A673 (cell line): ENCODE measurements around the gene STPG4. TPM values are rescaled to one million over a fixed set of nuclear protein-coding genes. Genes with fewer than 3 reads are reported as not detected.
A peak's percentile ranks its signal among the peaks of the same experiment; 100 is the strongest.

Source experiments
- BruUV-seq: library from RNA; stranded (reverse); fragments of 400-500 nt; replicated peaks from 2 replicates; lab custom pipeline; 2021; lab: Mats Ljungman, UMichigan
- CTCF ChIA-PET: fragments of 300-600 bp; sonication (Branson Sonifier 250); formaldehyde crosslinking; loops from one replicate; lab custom pipeline; 2022; ENCODE audit warnings: antibody characterized with exemption; lab: Charles Lee
- POLR2A ChIA-PET: fragments of 300-600 bp; sonication (Branson Sonifier 250); formaldehyde crosslinking; loops from one replicate; lab custom pipeline; 2022; ENCODE audit warnings: antibody characterized with exemption; ENCODE audit not compliant: low non-redundant PET; lab: Charles Lee
- DNase-seq: peaks from one replicate; pipeline ENCODE4 v3.0.0-alpha.2; 2015; ENCODE audit warnings: low spot score
- H3K27ac ChIP-seq: fragments of 200-600 bp; sonication (generic); 2 replicates; pipeline ENCODE4 v1.5.1; 2016; ENCODE audit warnings: mixed run types, low read depth, mild to moderate bottlenecking, mixed read lengths, antibody characterized with exemption, low read length; ENCODE audit not compliant: poor library complexity, severe bottlenecking
- H3K27me3 ChIP-seq: fragments of 200-600 bp; sonication (generic); replicated peaks from 2 replicates; pipeline ENCODE4 v1.6.1; 2017; ENCODE audit warnings: mixed run types, low read depth, mild to moderate bottlenecking, mixed read lengths, antibody characterized with exemption, low read length; ENCODE audit not compliant: insufficient read depth, poor library complexity
- H3K36me3 ChIP-seq: fragments of 200-600 bp; sonication (generic); 2 replicates; pipeline ENCODE4 v1.6.1; 2016; ENCODE audit warnings: mixed run types, mild to moderate bottlenecking, mixed read lengths, antibody characterized with exemption, low read length; ENCODE audit not compliant: insufficient read depth, poor library complexity, severe bottlenecking
- H3K4me1 ChIP-seq: fragments of 200-600 bp; sonication (generic); 2 replicates; pipeline ENCODE4 v1.6.1; 2017; ENCODE audit warnings: mixed run types, mild to moderate bottlenecking, mixed read lengths, antibody characterized with exemption, low read length; ENCODE audit not compliant: insufficient read depth, poor library complexity, severe bottlenecking
- H3K4me3 ChIP-seq: fragments of 200-600 bp; sonication (generic); 2 replicates; pipeline ENCODE4 v1.5.1; 2016; ENCODE audit warnings: low read depth, mixed run types, mild to moderate bottlenecking, mixed read lengths, low read length; ENCODE audit not compliant: poor library complexity, severe bottlenecking
- H3K9me3 ChIP-seq: fragments of 200-600 bp; sonication (generic); 2 replicates; pipeline ENCODE4 v1.6.1; 2016; ENCODE audit warnings: mixed run types, low read depth, mild to moderate bottlenecking, mixed read lengths, antibody characterized with exemption, low read length; ENCODE audit not compliant: poor library complexity, severe bottlenecking
- EZH2 ChIP-seq: fragments of 200-600 bp; sonication (generic); IDR thresholded peaks from 2 replicates; pipeline ENCODE4 v1.6.1; 2017; ENCODE audit warnings: borderline replicate concordance, low read depth, mild to moderate bottlenecking, mixed read lengths, antibody characterized with exemption, low read length; ENCODE audit not compliant: poor library complexity, severe bottlenecking
- intact Hi-C: fragments of 100-400 bp; cut with micrococcal nuclease; formaldehyde crosslinking; loops from one replicate; pipeline ENCODE4 v1.10.0; 2022; ENCODE audit not compliant: unreplicated experiment
- total RNA-seq: library from RNA; stranded (reverse); gene quantifications from 2 replicates; pipeline ENCODE4 v1.2.3, GENCODE V29; 2021
- TF ChIP-seq, protein P1 (sequence below): fragments of 300-800, 200-600 bp; sonication (generic); conservative IDR thresholded peaks from 2 replicates; pipeline ENCODE4 v1.5.1; 2017; ENCODE audit warnings: low read depth, mild to moderate bottlenecking, antibody characterized with exemption, low read length, moderate library complexity, mixed read lengths

The STPG4 gene
- total RNA-seq, 1 experiment from 2014 or later, result 0.75 TPM

DNA sequence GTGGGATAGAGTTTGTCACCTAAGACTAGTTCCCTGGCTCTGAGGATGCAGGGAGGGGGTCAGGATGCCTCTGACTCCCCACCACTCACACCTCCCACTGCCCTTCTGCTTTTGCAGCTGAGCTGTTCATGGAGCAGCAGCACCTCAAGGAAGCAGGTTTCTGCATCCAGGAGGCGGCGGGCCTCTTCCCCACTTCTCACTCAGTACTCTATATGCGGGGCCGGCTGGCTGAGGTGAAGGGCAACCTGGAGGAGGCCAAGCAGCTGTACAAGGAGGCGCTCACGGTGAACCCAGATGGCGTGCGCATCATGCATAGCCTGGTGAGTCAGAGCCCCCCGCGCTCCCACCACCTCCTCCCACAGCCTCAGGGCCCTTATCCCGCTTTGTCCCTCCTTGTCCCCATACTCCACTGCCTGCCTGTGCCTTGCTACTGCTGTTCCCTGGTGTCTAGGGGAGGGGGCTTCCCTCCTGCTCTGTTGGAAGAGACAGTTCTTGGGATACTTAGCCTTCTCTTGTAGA lies 94.4 kb downstream of the STPG4 start:
- POLR2A ChIA-PET, result no interaction called here
- CTCF ChIA-PET, result no interaction called here
- Histone ChIP-seq H3K9me3 (no peaks in the 10 kb centered on the region), H3K4me1 (peaks cover 32% of the 10 kb centered on the region), H3K36me3 (no peaks in the 10 kb centered on the region), H3K27me3 (no peaks in the 10 kb centered on the region), H3K4me3 (no peak overlapping the region), H3K27ac (no peak overlapping the region)
- no peak for DNase-seq
- no peak for TF ChIP-seq EZH2
- TF ChIP-seq, protein P1, sequence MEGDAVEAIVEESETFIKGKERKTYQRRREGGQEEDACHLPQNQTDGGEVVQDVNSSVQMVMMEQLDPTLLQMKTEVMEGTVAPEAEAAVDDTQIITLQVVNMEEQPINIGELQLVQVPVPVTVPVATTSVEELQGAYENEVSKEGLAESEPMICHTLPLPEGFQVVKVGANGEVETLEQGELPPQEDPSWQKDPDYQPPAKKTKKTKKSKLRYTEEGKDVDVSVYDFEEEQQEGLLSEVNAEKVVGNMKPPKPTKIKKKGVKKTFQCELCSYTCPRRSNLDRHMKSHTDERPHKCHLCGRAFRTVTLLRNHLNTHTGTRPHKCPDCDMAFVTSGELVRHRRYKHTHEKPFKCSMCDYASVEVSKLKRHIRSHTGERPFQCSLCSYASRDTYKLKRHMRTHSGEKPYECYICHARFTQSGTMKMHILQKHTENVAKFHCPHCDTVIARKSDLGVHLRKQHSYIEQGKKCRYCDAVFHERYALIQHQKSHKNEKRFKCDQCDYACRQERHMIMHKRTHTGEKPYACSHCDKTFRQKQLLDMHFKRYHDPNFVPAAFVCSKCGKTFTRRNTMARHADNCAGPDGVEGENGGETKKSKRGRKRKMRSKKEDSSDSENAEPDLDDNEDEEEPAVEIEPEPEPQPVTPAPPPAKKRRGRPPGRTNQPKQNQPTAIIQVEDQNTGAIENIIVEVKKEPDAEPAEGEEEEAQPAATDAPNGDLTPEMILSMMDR, result no peak
- BruUV-seq, result no TSS peak
- intact Hi-C loops, result no loop called here

DNA sequence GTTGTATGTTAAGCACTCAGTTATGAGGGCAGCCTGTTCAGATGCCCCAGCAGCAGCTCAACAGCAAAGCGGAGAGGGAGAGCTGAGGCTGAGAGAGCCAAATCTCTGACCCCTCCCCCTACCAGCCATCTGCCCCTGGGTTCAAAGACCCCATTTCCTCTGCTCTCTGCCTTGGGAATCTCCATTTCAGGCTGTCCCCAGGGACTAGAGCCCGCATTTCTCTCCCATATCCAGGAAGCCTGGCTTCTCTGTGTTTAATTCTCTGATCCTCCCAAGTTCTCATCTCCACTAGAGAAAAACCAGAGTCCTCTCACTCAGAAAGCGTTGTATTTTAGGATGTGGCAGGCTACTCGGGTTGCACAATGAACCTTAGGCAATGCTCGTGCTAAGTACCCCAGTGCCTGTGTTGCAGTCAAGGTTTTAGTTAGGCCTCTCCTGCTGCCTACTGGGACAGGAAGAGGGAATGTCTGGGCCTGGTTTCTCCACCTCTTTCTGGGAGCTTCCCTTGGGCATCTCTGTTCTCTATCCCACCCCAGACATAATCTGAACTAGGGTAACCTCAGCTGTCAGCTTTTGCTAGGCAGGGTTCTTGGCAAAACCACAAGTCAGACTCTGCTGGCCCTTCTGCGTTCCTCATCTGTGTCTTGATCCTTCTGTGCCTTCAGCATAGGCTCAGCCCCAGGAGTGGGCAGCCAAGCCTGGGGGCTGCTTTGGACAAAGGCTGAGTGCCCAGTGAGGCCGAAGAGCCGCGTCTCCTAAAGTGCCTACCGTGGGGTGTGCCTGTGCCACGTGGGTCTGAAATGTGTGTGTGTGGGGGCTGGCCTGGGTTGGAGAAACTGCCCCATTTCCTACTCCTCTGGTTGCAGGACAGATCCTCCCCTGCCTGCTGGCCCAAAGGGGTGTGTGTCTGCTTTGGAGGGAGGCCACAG lies 96.8 kb downstream of the STPG4 start:
- Histone ChIP-seq H3K27ac (peak overlapping the region; percentile 46), H3K9me3 (no peaks in the 10 kb centered on the region), H3K36me3 (no peaks in the 10 kb centered on the region), H3K4me1 (peaks cover 30% of the 10 kb centered on the region), H3K4me3 (no peak overlapping the region), H3K27me3 (no peaks in the 10 kb centered on the region)
- TF ChIP-seq EZH2, result no peak
- TF ChIP-seq, protein P1, result no peak
- ChIA-PET POLR2A (interaction anchor here (0.8 kb wide), 1 partner anchor 10 kb away, joined by 4 read pairs; no protein-coding TSS in a partner anchor), CTCF (no interaction called here)
- intact Hi-C loops, result no loop called here
- no TSS peak for BruUV-seq
- no peak for DNase-seq

DNA sequence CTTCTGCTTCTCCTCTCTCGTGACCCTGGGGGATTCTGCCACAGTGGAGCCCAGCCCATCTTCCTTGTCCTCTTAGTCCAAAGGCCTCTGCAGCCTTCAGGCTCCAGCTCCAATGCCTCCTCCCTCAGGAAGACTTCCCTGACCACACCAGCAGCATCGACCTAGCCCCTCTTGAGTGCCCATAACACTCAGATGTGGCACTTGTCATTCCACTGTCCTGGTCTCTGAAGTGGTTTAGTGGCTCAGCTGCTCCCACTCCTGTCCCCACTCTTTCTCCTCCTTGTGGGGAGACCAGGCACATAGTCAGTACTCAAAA lies 97.5 kb downstream of the STPG4 start:
- ChIA-PET POLR2A (interaction anchor here (0.8 kb wide), 1 partner anchor 9 kb away, joined by 4 read pairs; no protein-coding TSS in a partner anchor), CTCF (no interaction called here)
- TF ChIP-seq EZH2, result no peak
- TF ChIP-seq, protein P1, result no peak
- H3K27ac ChIP-seq, result peak overlapping the region; percentile 46
- H3K9me3 ChIP-seq, result no peaks in the 10 kb centered on the region
- BruUV-seq, result no TSS peak
- no peaks in the 10 kb centered on the region for H3K36me3 ChIP-seq
- peaks cover 30% of the 10 kb centered on the region for H3K4me1 ChIP-seq
- no peaks in the 10 kb centered on the region for H3K27me3 ChIP-seq
- intact Hi-C loops, result no loop called here
- DNase-seq, result peak; percentile 31
- H3K4me3 ChIP-seq, result no peak overlapping the region
